HCT116 (cell line): ENCODE data around the gene ADRB1. TPM values are rescaled to one million over a fixed set of nuclear protein-coding genes. Genes with fewer than 3 reads are reported as not detected.

ENCODE experiments used
- ATAC-seq: fragments of 200-7000 bp; cut with Tn5 transposase; 2 replicates; pipeline ENCODE4 v1.9.1; 2020; ENCODE audit warnings: mild to moderate bottlenecking, moderate library complexity
- BruUV-seq: library from RNA; stranded (reverse); fragments of 400-500 nt; replicated peaks from 2 replicates; lab custom pipeline; 2021; lab: Mats Ljungman, UMichigan
- CTCF ChIA-PET: fragments of 300-600 bp; sonication (Branson Sonifier 250); formaldehyde crosslinking; loops from one replicate; lab custom pipeline; 2021; ENCODE audit warnings: antibody characterized with exemption; lab: Charles Lee
- POLR2A ChIA-PET: fragments of 300-600, 350-600 bp; sonication (Branson Sonifier 250); formaldehyde crosslinking; loops from one replicate; lab custom pipeline; 2021; ENCODE audit warnings: antibody characterized with exemption; lab: Charles Lee
- RAD21 ChIA-PET, 2 experiments: fragments of 300-600 bp; sonication (Branson Sonifier 250); formaldehyde crosslinking; loops; one replicate each; lab custom pipeline; 2023; ENCODE audit warnings: low total read pairs in 2 of 2; ENCODE audit not compliant: uncharacterized antibody in 2 of 2, unreplicated experiment in 2 of 2, low non-redundant PET in 1 of 2; lab: Charles Lee
- DNase-seq: peaks from one replicate; pipeline ENCODE4 v3.0.0-alpha.2; 2010; ENCODE audit warnings: low read depth, low spot score
- H2AFZ ChIP-seq: fragments of 200-600 bp; shearing (Covaris generic), sonication (generic); 2 replicates; pipeline ENCODE4 v1.6.1; 2017; ENCODE audit warnings: low read depth, mixed run types, mixed read lengths, antibody characterized with exemption, low read length; ENCODE audit not compliant: poor library complexity, severe bottlenecking
- H3K27ac ChIP-seq: 2 replicates; pipeline ENCODE4 v1.5.1; 2012; ENCODE audit warnings: low read depth, low read length
- H3K27me3 ChIP-seq: fragments of 200-600 bp; sonication (generic); 2 replicates; pipeline ENCODE4 v1.6.1; 2016; ENCODE audit warnings: mixed run types, low read length, mixed read lengths; ENCODE audit not compliant: insufficient read depth
- H3K36me3 ChIP-seq, 2 experiments: fragments of 200-500 bp in 1 of 2; fragments of 200-600 bp in 1 of 2; sonication (Bioruptor generic) in 1 of 2; sonication (generic) in 1 of 2; 2 replicates each; pipeline versions ENCODE4 v1.5.1 to v1.6.1; 2014 to 2016; ENCODE audit warnings: low read length in 2 of 2, inconsistent platforms in 1 of 2, mixed read lengths in 1 of 2, mixed run types in 1 of 2; ENCODE audit not compliant: insufficient read depth in 2 of 2, control insufficient read depth in 1 of 2
- H3K4me1 ChIP-seq, 2 experiments: fragments of 200-600 bp in 1 of 2; sonication (generic) in 1 of 2; 2 replicates each; pipeline versions ENCODE4 v1.5.1 to v1.6.1; 2012 to 2017; ENCODE audit warnings: low read length in 2 of 2, inconsistent platforms in 1 of 2, mild to moderate bottlenecking in 1 of 2, mixed read lengths in 1 of 2, mixed run types in 1 of 2, moderate library complexity in 1 of 2; ENCODE audit not compliant: insufficient read depth in 2 of 2, control insufficient read depth in 1 of 2
- H3K4me2 ChIP-seq: fragments of 200-600 bp; sonication (generic); 2 replicates; pipeline ENCODE4 v1.6.1; 2017; ENCODE audit warnings: mixed run types, low read length, mixed read lengths
- H3K4me3 ChIP-seq, 2 experiments: fragments of 200-600 bp in 1 of 2; sonication (generic) in 1 of 2; replicated peaks in 1 of 2; 2 replicates each; pipeline ENCODE4 v1.5.1; 2011 to 2016; ENCODE audit warnings: low read length in 2 of 2, control low read depth in 1 of 2, low read depth in 1 of 2, mild to moderate bottlenecking in 1 of 2, mixed read lengths in 1 of 2, mixed run types in 1 of 2
- H3K79me2 ChIP-seq: fragments of 200-600 bp; sonication (generic); 2 replicates; pipeline ENCODE4 v1.6.1; 2017; ENCODE audit warnings: mild to moderate bottlenecking, mixed run types, low read length, moderate library complexity, mixed read lengths; ENCODE audit not compliant: insufficient read depth
- H3K9ac ChIP-seq: fragments of 200-600 bp; sonication (generic); 2 replicates; pipeline ENCODE4 v1.6.1; 2016; ENCODE audit warnings: low read length, mixed read lengths
- H3K9me2 ChIP-seq: fragments of 200-600 bp; sonication (generic), shearing (Covaris generic); 2 replicates; pipeline ENCODE4 v1.6.1; 2017; ENCODE audit warnings: mixed run types, mild to moderate bottlenecking, moderate library complexity; ENCODE audit not compliant: insufficient read depth
- H3K9me3 ChIP-seq, 2 experiments: fragments of 200-500 bp in 1 of 2; fragments of 200-600 bp in 1 of 2; sonication (Bioruptor generic) in 1 of 2; sonication (generic) in 1 of 2; 2 replicates each; pipeline ENCODE4 v1.6.1; 2014 to 2017; ENCODE audit warnings: low read length in 2 of 2, mixed read lengths in 2 of 2, inconsistent platforms in 1 of 2, low read depth in 1 of 2, mild to moderate bottlenecking in 1 of 2, mixed run types in 1 of 2, moderate library complexity in 1 of 2; ENCODE audit not compliant: control insufficient read depth in 1 of 2, insufficient read depth in 1 of 2
- H4K20me1 ChIP-seq: fragments of 200-600 bp; sonication (generic), shearing (Covaris generic); 2 replicates; pipeline ENCODE4 v1.6.1; 2017; ENCODE audit warnings: mixed run types, mild to moderate bottlenecking, moderate library complexity; ENCODE audit not compliant: insufficient read depth
- ATF3 ChIP-seq: IDR thresholded peaks from 2 replicates; pipeline ENCODE4 v1.6.1; 2012
- CBX3 ChIP-seq: IDR thresholded peaks from 2 replicates; pipeline ENCODE4 v1.6.1; 2012; ENCODE audit warnings: low read depth
- ELF1 ChIP-seq: IDR thresholded peaks from 2 replicates; pipeline ENCODE4 v1.6.1; 2012; ENCODE audit warnings: low read depth, borderline replicate concordance
- EZH2 ChIP-seq: fragments of 200-600 bp; sonication (generic); IDR thresholded peaks from 2 replicates; pipeline ENCODE4 v1.6.1; 2017; ENCODE audit warnings: antibody characterized with exemption, mixed run types
- EZH2phosphoT487 ChIP-seq: fragments of 200-600 bp; IDR thresholded peaks from 2 replicates; pipeline ENCODE4 v1.6.1; 2018; ENCODE audit warnings: antibody characterized with exemption, borderline replicate concordance
- FOSL1 ChIP-seq: IDR thresholded peaks from 2 replicates; pipeline ENCODE4 v1.6.1; 2012; ENCODE audit warnings: low read depth
- JUND ChIP-seq: IDR thresholded peaks from 2 replicates; pipeline ENCODE4 v1.6.1; 2012
- POLR2AphosphoS5 ChIP-seq: IDR thresholded peaks from 2 replicates; pipeline ENCODE4 v1.6.1; 2011; ENCODE audit warnings: mild to moderate bottlenecking, low read depth, low read length, moderate library complexity
- RAD21 ChIP-seq: IDR thresholded peaks from 2 replicates; pipeline ENCODE4 v1.6.1; 2012; ENCODE audit warnings: low read depth, mild to moderate bottlenecking
- REST ChIP-seq: IDR thresholded peaks from 2 replicates; pipeline ENCODE4 v1.6.1; 2012; ENCODE audit warnings: low read depth
- SIN3A ChIP-seq: IDR thresholded peaks from 2 replicates; pipeline ENCODE4 v1.6.1; 2012; ENCODE audit warnings: low read depth
- SRF ChIP-seq: IDR thresholded peaks from 2 replicates; pipeline ENCODE4 v1.6.1; 2012; ENCODE audit warnings: low read depth
- TCF7L2 ChIP-seq: IDR thresholded peaks from 2 replicates; pipeline ENCODE4 v1.7.0; 2011; ENCODE audit warnings: borderline replicate concordance, inconsistent platforms; ENCODE audit not compliant: insufficient read depth, insufficient read length; ENCODE audit errors: extremely low read depth
- ZFX ChIP-seq: fragments of 450-650 bp; IDR thresholded peaks from 2 replicates; pipeline ENCODE4 v1.6.1; 2017
- intact Hi-C: fragments of 100-400 bp; cut with micrococcal nuclease; formaldehyde crosslinking; loops from 2 replicates; pipeline ENCODE4 v1.10.0; 2022
- total RNA-seq: library from RNA; stranded (reverse); gene quantifications from one replicate; pipeline ENCODE4 v1.2.1, GENCODE V29; 2021; ENCODE audit not compliant: unreplicated experiment
- TF ChIP-seq, protein P1 (sequence below): IDR thresholded peaks from 2 replicates; pipeline ENCODE4 v1.6.1; 2012

Gene ADRB1
- total RNA-seq, 1 experiment from 2014 or later: 0.89 TPM

DNA sequence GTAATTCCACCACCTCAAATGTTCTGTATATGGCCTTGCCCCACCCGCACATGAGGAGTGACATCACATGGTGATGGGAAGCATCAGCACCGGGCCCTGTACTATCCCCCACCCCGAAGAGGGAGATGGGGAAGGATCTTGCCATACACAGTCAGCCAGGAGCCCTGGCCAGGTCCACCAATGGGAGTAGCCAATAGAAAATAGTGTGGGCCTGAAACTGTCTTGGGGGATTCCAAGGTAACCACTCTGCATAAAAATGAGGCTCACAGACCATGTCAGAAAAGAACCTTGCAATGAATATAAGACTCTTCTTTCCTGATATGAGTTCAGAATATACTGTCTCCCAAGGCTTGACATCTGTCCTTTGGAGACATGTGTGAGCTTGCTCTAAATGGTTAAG is 51.1 kb downstream of the ADRB1 start:
- no peak for DNase-seq
- H3K4me2 ChIP-seq: no peak overlapping the region
- ChIA-PET POLR2A (interaction anchor here (0.8 kb wide), 1 partner anchor 13 kb away, joined by 4 read pairs; no protein-coding TSS in a partner anchor), CTCF (no interaction called here), RAD21 (no interaction called here)
- H3K36me3 ChIP-seq: no peaks in the 10 kb centered on the region
- no peak for ATAC-seq
- no peak overlapping the region for H3K27ac ChIP-seq
- no peaks in the 10 kb centered on the region for H3K4me1 ChIP-seq
- H4K20me1 ChIP-seq: no peaks in the 10 kb centered on the region
- intact Hi-C loops: no loop called here
- H3K79me2 ChIP-seq: no peaks in the 10 kb centered on the region
- no TSS peak for BruUV-seq
- no peak overlapping the region for H3K4me3 ChIP-seq
- no peak overlapping the region for H2AFZ ChIP-seq
- TF ChIP-seq SRF (no peak), RAD21 (no peak), POLR2AphosphoS5 (no peak), CBX3 (no peak), REST (no peak), ZFX (no peak), ATF3 (no peak), EZH2 (no peak), FOSL1 (no peak), SIN3A (no peak), ELF1 (no peak), EZH2phosphoT487 (no peak), TCF7L2 (no peak), JUND (no peak)
- TF ChIP-seq, protein P1, sequence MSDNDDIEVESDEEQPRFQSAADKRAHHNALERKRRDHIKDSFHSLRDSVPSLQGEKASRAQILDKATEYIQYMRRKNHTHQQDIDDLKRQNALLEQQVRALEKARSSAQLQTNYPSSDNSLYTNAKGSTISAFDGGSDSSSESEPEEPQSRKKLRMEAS: no peak
- no peaks in the 10 kb centered on the region for H3K9me2 ChIP-seq
- H3K27me3 ChIP-seq: no peaks in the 10 kb centered on the region
- H3K9me3 ChIP-seq: no peaks in the 10 kb centered on the region
- no peak overlapping the region for H3K9ac ChIP-seq
